GM23248 (cell line): Measurements from ENCODE around the gene RSRC1.

Experiments
- EZH2 ChIP-seq: fragments of 200-600 bp; sonication (generic); IDR thresholded peaks from 2 replicates; pipeline ENCODE4 v1.6.1; 2018; ENCODE audit warnings: antibody characterized with exemption, mild to moderate bottlenecking; ENCODE audit not compliant: insufficient read depth, poor library complexity, severe bottlenecking
- EZH2phosphoT487 ChIP-seq: fragments of 200-600 bp; sonication (generic); IDR thresholded peaks from 2 replicates; pipeline ENCODE4 v1.6.1; 2018; ENCODE audit warnings: antibody characterized with exemption, moderate library complexity, mild to moderate bottlenecking, low read depth; ENCODE audit not compliant: insufficient read depth

GRCh38 chr3:158431829-158432228 lies 321.9 kb downstream of the RSRC1 start:
- TF ChIP-seq EZH2phosphoT487 (no peak), EZH2 (no peak)
